Activated naive CD8-positive, alpha-beta T cell treated with anti-CD3 and anti-CD28 coated beads, Interleukin-2, amount 50 U/mL, for 24 hours (primary cell): ENCODE results near the gene TXNRD3.
"Not testable (repeated sequence)": the region's sequence is repeated elsewhere in the genome, so short reads cannot be mapped to it uniquely, and the experiment has no call there.

ENCODE experiments used
- ATAC-seq: fragments of 150-1000 bp; cut with Tn5 transposase; one replicate; pipeline ENCODE4 v1.10.0; 2021
- DNase-seq: peaks from one replicate; pipeline ENCODE4 v3.0.0; 2021
- H3K27ac Mint-ChIP-seq: one replicate; pipeline ENCODE4 v1.8.0; 2021; ENCODE audit warnings: mild to moderate bottlenecking, mixed read lengths
- H3K27me3 Mint-ChIP-seq: one replicate; pipeline ENCODE4 v1.8.0; 2021; ENCODE audit warnings: mixed read lengths
- H3K36me3 Mint-ChIP-seq: one replicate; pipeline ENCODE4 v1.8.0; 2021; ENCODE audit warnings: low read depth, mixed read lengths
- H3K4me1 Mint-ChIP-seq: one replicate; pipeline ENCODE4 v1.8.0; 2021; ENCODE audit warnings: mixed read lengths
- H3K4me3 Mint-ChIP-seq: one replicate; pipeline ENCODE4 v1.8.0; 2021; ENCODE audit warnings: mild to moderate bottlenecking, moderate library complexity, mixed read lengths
- H3K9me3 Mint-ChIP-seq: one replicate; pipeline ENCODE4 v1.8.0; 2021; ENCODE audit warnings: mixed read lengths

Gene TXNRD3

GRCh38 chr3:126612479-126613205 lies 42.3 kb downstream of the TXNRD3 start:
- Mint-ChIP-seq H3K9me3 (no peaks in the 10 kb centered on the region), H3K4me1 (peaks cover 15% of the 10 kb centered on the region), H3K4me3 (no peak overlapping the region), H3K27ac (no peak overlapping the region), H3K27me3 (no peaks in the 10 kb centered on the region), H3K36me3 (peaks cover 10% of the 10 kb centered on the region)
- ATAC-seq (no peak), DNase-seq (no peak)

DNA sequence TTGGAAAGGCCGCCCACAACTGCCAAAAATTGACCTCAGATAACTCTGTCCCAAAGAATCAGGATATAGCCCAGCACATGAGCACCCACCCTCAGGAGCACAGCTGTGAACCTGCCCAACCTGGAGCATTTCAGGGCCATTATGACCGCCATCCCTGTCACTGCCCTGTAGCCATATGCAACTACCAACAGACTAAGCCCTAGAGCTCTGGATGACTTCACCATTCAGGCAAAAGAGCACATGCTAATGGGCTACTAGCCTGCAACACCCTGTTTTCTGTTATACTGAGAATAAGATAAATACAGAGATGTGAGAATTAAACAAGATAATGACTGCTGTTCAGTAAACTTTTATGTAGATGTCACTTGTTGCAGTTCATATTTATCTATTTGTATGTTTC lies 45.0 kb downstream of the TXNRD3 start:
- Mint-ChIP-seq H3K27me3 (no peaks in the 10 kb centered on the region), H3K36me3 (peaks cover 14% of the 10 kb centered on the region), H3K4me3 (no peak overlapping the region), H3K27ac (no peak overlapping the region), H3K9me3 (no peaks in the 10 kb centered on the region), H3K4me1 (peaks cover 21% of the 10 kb centered on the region)
- ATAC-seq (no peak), DNase-seq (no peak)

GRCh38 chr3:126607214-126607908 lies 47.6 kb downstream of the TXNRD3 start:
- no peaks in the 10 kb centered on the region for H3K9me3 Mint-ChIP-seq
- ATAC-seq (peak; percentile 84), DNase-seq (no peak)
- H3K36me3 Mint-ChIP-seq: peaks cover 16% of the 10 kb centered on the region
- peaks cover 9% of the 10 kb centered on the region for H3K4me1 Mint-ChIP-seq
- H3K27me3 Mint-ChIP-seq: no peaks in the 10 kb centered on the region
- H3K4me3 Mint-ChIP-seq: no peak overlapping the region
- no peak overlapping the region for H3K27ac Mint-ChIP-seq

DNA sequence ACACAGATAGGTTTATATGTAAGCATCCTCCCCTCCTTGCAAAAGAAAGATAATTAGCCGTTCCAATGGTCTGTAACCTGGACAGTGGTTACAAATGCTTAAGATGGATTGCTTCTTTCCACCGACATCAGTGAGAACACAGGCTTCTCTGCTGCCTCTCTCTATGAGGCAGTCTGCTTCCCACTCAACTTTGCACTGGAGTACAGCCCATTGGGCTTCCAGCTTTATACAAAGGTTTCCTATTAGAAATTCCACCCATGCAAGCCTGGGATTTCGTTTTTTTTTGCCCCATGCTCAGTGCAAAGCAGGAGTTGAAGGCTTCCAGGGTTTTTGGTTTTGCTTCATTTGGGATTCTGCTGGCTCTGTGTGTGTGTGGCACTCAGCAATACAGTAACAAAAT lies 48.9 kb downstream of the TXNRD3 start:
- no peak overlapping the region for H3K27ac Mint-ChIP-seq
- DNase-seq (no peak), ATAC-seq (no peak)
- H3K27me3 Mint-ChIP-seq: no peaks in the 10 kb centered on the region
- H3K4me1 Mint-ChIP-seq: peaks cover 7% of the 10 kb centered on the region
- no peak overlapping the region for H3K4me3 Mint-ChIP-seq
- H3K36me3 Mint-ChIP-seq: peaks cover 16% of the 10 kb centered on the region
- H3K9me3 Mint-ChIP-seq: no peaks in the 10 kb centered on the region

- no peaks in the 10 kb centered on the region for H3K9me3 Mint-ChIP-seq
- ATAC-seq: no peak
- no peaks in the 10 kb centered on the region for H3K27me3 Mint-ChIP-seq
- DNase-seq: no peak
- H3K36me3 Mint-ChIP-seq: peaks cover 16% of the 10 kb centered on the region
- peaks cover 7% of the 10 kb centered on the region for H3K4me1 Mint-ChIP-seq
- H3K27ac Mint-ChIP-seq: no peak overlapping the region
- H3K4me3 Mint-ChIP-seq: no peak overlapping the region
Measured at GRCh38 chr3:126604691-126605090, 50.2 kb downstream of the TXNRD3 start.

DNA sequence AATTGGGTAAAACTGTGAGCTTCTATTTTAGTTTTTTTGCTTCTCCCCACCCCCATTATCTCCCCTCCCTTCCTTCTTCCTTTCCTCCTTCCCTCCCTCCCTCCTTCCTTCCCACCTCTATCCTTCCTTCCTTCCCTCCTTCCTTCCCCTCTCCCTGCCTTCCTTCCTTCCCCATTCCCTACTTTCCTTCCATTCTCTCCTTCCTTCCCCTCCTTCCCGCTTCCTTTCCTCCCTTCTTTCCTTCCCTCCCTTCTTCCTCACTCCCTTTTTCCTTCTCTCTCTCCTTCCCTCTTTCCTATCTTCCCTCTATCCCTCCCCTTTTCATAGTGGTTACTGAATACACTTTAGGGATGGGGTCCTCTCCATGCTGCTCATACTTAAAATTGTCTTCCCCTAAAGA lies 55.8 kb downstream of the TXNRD3 start:
- Mint-ChIP-seq H3K27ac (no peak overlapping the region), H3K36me3 (peaks cover 2% of the 10 kb centered on the region), H3K4me1 (no peaks in the 10 kb centered on the region), H3K9me3 (peaks cover 14% of the 10 kb centered on the region), H3K4me3 (no peak overlapping the region), H3K27me3 (no peaks in the 10 kb centered on the region)
- no peak for ATAC-seq
- DNase-seq: no peak

GRCh38 chr3:126595479-126595878 lies 59.4 kb downstream of the TXNRD3 start:
- H3K27me3 Mint-ChIP-seq, H3K4me3 Mint-ChIP-seq, H3K27ac Mint-ChIP-seq, H3K4me1 Mint-ChIP-seq, H3K36me3 Mint-ChIP-seq, DNase-seq, ATAC-seq: not testable (repeated sequence)
- H3K9me3 Mint-ChIP-seq: peaks cover 21% of the 10 kb centered on the region

- peaks cover 31% of the 10 kb centered on the region for H3K9me3 Mint-ChIP-seq
- not testable (repeated sequence) for DNase-seq, H3K4me3 Mint-ChIP-seq, H3K27ac Mint-ChIP-seq, ATAC-seq, H3K4me1 Mint-ChIP-seq, H3K36me3 Mint-ChIP-seq, H3K27me3 Mint-ChIP-seq
Measured at GRCh38 chr3:126591515-126591914, 63.4 kb downstream of the TXNRD3 start.

- Mint-ChIP-seq H3K4me1 (no peaks in the 10 kb centered on the region), H3K27me3 (peaks cover 2% of the 10 kb centered on the region), H3K4me3 (no peak overlapping the region), H3K9me3 (peaks cover 6% of the 10 kb centered on the region), H3K36me3 (no peaks in the 10 kb centered on the region), H3K27ac (no peak overlapping the region)
- DNase-seq (no peak), ATAC-seq (no peak)
Measured at GRCh38 chr3:126582311-126582710, 72.6 kb downstream of the TXNRD3 start.

- Mint-ChIP-seq H3K36me3 (no peaks in the 10 kb centered on the region), H3K4me3 (no peak overlapping the region), H3K27ac (no peak overlapping the region), H3K27me3 (no peaks in the 10 kb centered on the region), H3K9me3 (no peaks in the 10 kb centered on the region), H3K4me1 (no peaks in the 10 kb centered on the region)
- DNase-seq: no peak
- ATAC-seq: no peak
Measured at GRCh38 chr3:126581569-126581968, 73.4 kb downstream of the TXNRD3 start.

DNA sequence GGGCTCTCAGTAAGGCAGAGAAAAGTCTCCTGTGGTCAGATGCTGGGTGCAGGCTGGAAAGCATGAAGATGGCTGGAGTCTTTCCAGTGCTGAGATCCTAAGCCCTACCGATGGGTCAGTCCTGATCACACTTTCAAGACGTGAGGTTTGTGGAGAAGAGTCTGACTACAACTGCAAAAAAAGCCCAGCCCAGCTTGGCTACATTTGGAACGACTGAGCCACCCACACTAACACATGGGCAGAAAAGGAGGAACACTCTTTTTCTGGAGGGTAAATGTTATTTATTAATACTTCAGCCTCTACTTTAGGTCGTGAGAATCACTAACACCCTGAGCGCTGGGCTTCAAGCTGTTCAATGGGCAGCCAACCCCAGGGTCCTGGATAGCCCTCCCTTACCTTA lies 74.2 kb downstream of the TXNRD3 start:
- H3K27me3 Mint-ChIP-seq: no peaks in the 10 kb centered on the region
- no peak overlapping the region for H3K4me3 Mint-ChIP-seq
- no peak overlapping the region for H3K27ac Mint-ChIP-seq
- no peaks in the 10 kb centered on the region for H3K9me3 Mint-ChIP-seq
- ATAC-seq: no peak
- no peaks in the 10 kb centered on the region for H3K36me3 Mint-ChIP-seq
- DNase-seq: no peak
- no peaks in the 10 kb centered on the region for H3K4me1 Mint-ChIP-seq

DNA sequence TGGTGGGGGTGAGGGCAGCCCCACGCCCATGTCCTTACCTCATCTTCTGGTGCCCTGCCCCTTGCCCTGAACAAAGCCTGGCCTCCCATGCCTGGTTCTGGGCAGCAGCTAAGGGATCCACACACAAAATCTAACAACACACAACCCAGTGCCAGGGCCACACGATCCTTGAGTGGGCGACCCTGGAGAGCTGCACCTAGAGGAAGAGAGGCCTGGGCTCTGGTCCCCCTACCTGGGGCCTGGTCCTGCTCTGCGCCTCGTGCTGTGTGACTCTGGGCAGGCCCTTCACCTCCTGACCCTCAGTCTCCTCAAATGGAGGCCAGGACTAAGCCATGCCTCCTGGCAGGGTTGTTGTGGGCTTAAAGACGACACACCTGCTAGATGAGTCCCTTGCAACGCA lies 76.2 kb downstream of the TXNRD3 start:
- no peak overlapping the region for H3K27ac Mint-ChIP-seq
- no peaks in the 10 kb centered on the region for H3K9me3 Mint-ChIP-seq
- ATAC-seq: no peak
- H3K4me1 Mint-ChIP-seq: no peaks in the 10 kb centered on the region
- no peaks in the 10 kb centered on the region for H3K36me3 Mint-ChIP-seq
- H3K4me3 Mint-ChIP-seq: no peak overlapping the region
- DNase-seq: no peak
- no peaks in the 10 kb centered on the region for H3K27me3 Mint-ChIP-seq

GRCh38 chr3:126577261-126577660 lies 77.7 kb downstream of the TXNRD3 start:
- no peak overlapping the region for H3K27ac Mint-ChIP-seq
- H3K9me3 Mint-ChIP-seq: no peaks in the 10 kb centered on the region
- no peak for ATAC-seq
- no peak for DNase-seq
- no peaks in the 10 kb centered on the region for H3K36me3 Mint-ChIP-seq
- no peaks in the 10 kb centered on the region for H3K27me3 Mint-ChIP-seq
- no peaks in the 10 kb centered on the region for H3K4me1 Mint-ChIP-seq
- no peak overlapping the region for H3K4me3 Mint-ChIP-seq

DNA sequence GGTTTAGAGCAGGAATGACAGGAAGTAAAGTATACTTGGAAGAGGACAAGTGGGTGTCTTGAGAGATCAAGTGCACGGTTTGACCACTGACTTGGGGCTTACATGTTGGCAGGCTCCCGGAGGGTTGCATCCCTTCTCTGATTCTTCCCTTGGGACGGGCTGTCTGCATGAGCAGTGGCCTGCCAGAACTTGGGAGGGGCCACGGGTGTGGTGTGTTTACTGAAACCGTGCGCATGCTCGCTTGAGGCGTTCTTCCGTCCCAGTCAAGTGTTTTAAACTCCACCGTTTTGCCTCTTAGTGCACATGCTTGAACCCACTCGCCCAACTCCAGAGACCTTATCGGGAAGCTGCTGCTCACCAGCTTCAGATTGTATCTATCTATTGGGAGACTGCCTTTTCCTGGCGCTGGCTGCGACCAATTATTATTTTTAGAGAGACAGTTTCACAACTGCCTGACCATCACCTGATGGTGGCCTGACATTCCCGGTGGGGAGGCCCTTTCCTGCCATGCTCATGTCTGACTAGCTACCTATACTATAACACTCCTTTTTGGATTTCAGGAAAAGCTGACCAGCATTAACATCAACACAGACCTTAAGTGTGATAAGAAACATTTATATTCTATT lies 81.3 kb downstream of the TXNRD3 start:
- Mint-ChIP-seq H3K27me3 (no peaks in the 10 kb centered on the region), H3K4me3 (no peak overlapping the region), H3K36me3 (no peaks in the 10 kb centered on the region), H3K4me1 (no peaks in the 10 kb centered on the region), H3K9me3 (no peaks in the 10 kb centered on the region), H3K27ac (no peak overlapping the region)
- no peak for ATAC-seq
- no peak for DNase-seq

- Mint-ChIP-seq H3K27me3 (no peaks in the 10 kb centered on the region), H3K4me1 (no peaks in the 10 kb centered on the region), H3K9me3 (no peaks in the 10 kb centered on the region), H3K4me3 (no peak overlapping the region), H3K36me3 (no peaks in the 10 kb centered on the region), H3K27ac (no peak overlapping the region)
- ATAC-seq: no peak
- DNase-seq: no peak
Measured at GRCh38 chr3:126571078-126571477, 83.8 kb downstream of the TXNRD3 start.
